PC-9 (cell line): ENCODE measurements around the gene ZNF618.

ENCODE experiments used
- EZH2 ChIP-seq: fragments of 200-600 bp; sonication (generic); IDR thresholded peaks from 2 replicates; pipeline ENCODE4 v1.8.0; 2017; ENCODE audit warnings: antibody characterized with exemption, low read depth
- TF ChIP-seq, protein P1 (sequence below): fragments of 200-600 bp; sonication (generic); conservative IDR thresholded peaks from 2 replicates; pipeline ENCODE4 v1.6.1; 2017; ENCODE audit warnings: mixed run types, antibody characterized with exemption, mild to moderate bottlenecking, moderate library complexity

GRCh38 chr9:114081441-114082016 is 205.4 kb downstream of the ZNF618 start:
- TF ChIP-seq, protein P1, sequence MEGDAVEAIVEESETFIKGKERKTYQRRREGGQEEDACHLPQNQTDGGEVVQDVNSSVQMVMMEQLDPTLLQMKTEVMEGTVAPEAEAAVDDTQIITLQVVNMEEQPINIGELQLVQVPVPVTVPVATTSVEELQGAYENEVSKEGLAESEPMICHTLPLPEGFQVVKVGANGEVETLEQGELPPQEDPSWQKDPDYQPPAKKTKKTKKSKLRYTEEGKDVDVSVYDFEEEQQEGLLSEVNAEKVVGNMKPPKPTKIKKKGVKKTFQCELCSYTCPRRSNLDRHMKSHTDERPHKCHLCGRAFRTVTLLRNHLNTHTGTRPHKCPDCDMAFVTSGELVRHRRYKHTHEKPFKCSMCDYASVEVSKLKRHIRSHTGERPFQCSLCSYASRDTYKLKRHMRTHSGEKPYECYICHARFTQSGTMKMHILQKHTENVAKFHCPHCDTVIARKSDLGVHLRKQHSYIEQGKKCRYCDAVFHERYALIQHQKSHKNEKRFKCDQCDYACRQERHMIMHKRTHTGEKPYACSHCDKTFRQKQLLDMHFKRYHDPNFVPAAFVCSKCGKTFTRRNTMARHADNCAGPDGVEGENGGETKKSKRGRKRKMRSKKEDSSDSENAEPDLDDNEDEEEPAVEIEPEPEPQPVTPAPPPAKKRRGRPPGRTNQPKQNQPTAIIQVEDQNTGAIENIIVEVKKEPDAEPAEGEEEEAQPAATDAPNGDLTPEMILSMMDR: no peak
- no peak for TF ChIP-seq EZH2
